ENCODE results near the gene ZNF385A.

- no peak for TF ChIP-seq POLR2A (IDR thresholded peaks at IDR 0.05)
- TF ChIP-seq EP300 (IDR thresholded peaks at IDR 0.05; ENCODE audit: low read depth) = no peak
- TF ChIP-seq CTCF (IDR thresholded peaks at IDR 0.05) = no peak
Measured at GRCh38 chr12:54355104-54355815, 29.3 kb downstream of the ZNF385A start.
